ENCODE results near the gene SLC17A1.

DNA sequence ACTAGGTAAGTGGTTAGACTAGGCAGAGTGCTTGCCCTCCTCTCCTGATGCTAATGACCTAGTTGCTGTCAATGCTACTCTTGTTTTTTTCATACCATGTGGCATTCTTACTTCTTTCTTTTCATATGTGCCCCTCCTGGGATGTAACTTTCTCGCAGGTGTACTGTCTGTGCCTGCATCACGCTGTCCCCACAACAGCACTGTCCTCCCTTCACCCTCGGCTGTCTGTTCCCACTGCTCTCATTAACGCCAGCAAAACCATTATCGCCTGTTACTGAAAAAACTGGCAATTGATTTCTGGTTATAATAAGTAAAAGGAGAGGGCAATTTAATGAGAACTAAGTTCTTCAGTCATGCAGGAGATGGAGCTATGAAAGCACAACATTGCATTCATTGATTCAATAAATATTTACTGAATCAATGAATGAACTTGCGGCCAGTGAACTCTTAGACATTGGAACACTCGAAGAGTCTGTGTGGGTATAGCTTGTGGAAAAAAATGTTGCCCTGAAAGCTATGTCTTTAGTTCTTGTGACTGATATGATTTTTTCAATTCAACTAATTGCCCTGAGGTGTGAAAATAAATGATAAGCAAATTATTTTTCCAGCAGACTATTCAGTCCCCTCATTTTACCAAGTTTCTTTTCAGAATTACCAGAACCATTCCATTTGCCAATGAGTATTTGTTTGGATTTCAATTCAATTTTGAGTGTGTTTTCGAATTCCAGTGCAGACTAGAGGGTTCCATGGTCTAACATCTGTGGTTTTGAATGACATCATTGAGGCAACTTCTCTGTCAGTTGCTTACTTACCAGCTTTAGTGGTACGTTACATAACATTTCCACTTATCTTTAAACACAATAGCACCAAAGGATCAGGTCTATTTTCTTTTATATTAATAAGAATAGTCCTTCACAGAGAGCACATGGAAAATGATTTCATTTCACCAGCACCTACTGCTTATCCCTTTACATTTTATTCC is 75.2 kb downstream of the SLC17A1 start:
- TF ChIP-seq, protein P1, sequence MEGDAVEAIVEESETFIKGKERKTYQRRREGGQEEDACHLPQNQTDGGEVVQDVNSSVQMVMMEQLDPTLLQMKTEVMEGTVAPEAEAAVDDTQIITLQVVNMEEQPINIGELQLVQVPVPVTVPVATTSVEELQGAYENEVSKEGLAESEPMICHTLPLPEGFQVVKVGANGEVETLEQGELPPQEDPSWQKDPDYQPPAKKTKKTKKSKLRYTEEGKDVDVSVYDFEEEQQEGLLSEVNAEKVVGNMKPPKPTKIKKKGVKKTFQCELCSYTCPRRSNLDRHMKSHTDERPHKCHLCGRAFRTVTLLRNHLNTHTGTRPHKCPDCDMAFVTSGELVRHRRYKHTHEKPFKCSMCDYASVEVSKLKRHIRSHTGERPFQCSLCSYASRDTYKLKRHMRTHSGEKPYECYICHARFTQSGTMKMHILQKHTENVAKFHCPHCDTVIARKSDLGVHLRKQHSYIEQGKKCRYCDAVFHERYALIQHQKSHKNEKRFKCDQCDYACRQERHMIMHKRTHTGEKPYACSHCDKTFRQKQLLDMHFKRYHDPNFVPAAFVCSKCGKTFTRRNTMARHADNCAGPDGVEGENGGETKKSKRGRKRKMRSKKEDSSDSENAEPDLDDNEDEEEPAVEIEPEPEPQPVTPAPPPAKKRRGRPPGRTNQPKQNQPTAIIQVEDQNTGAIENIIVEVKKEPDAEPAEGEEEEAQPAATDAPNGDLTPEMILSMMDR (conservative IDR thresholded peaks at IDR 0.05) = no peak
- TF ChIP-seq ZFX (IDR thresholded peaks at IDR 0.05) = no peak

All from C4-2B (cell line).